H1 (cell line): Measurements from ENCODE around the gene ERCC6. TPM values are rescaled to one million over a fixed set of nuclear protein-coding genes. Genes with fewer than 3 reads are reported as not detected.

Source experiments
- CBX8 ChIP-seq: fragments of 300-800, 300-1000 bp; sonication (generic); IDR thresholded peaks from 2 replicates; pipeline ENCODE4 v1.7.1; 2016; ENCODE audit warnings: low read depth, low read length, borderline replicate concordance
- KDM4A ChIP-seq: IDR thresholded peaks from one replicate; pipeline ENCODE4 v1.7.1; 2012; ENCODE audit warnings: low read depth, mild to moderate bottlenecking, moderate library complexity, low read length, inconsistent platforms; ENCODE audit not compliant: severe bottlenecking
- MAFK ChIP-seq: IDR thresholded peaks from 2 replicates; pipeline ENCODE4 v1.6.1; 2012; ENCODE audit warnings: low read depth, mild to moderate bottlenecking, improper control_type of control experiment, low read length
- POU5F1 ChIP-seq: IDR thresholded peaks from 2 replicates; pipeline ENCODE4 v1.6.1; 2011; ENCODE audit warnings: low read depth, mild to moderate bottlenecking, low read length, moderate library complexity
- SIX5 ChIP-seq: IDR thresholded peaks from 2 replicates; pipeline ENCODE4 v1.6.1; 2011; ENCODE audit warnings: mild to moderate bottlenecking, low read depth, low read length
- TBP ChIP-seq: IDR thresholded peaks from 2 replicates; pipeline ENCODE4 v1.6.1; 2011; ENCODE audit warnings: low read depth, low read length, improper control_type of control experiment
- polyA plus RNA-seq, 7 experiments: library from polyadenylated mRNA; depleted of rRNA in 3 of 7; stranded (reverse) in 5 of 7; unstranded in 2 of 7; fragments of >200 nt in 5 of 7; fragments of 200-250 nt in 2 of 7; gene quantifications; 1 replicate in 5 of 7; 2 replicates in 1 of 7; 4 replicates in 1 of 7; pipeline versions ENCODE4 v1.2.1 to v1.2.3, GENCODE V29; 2011 to 2013; ENCODE audit warnings: missing spikeins in 2 of 7, mixed read lengths in 2 of 7
- total RNA-seq: library from RNA; stranded (reverse); fragmentation: NEBNext Ultra II Directional; extraction: Animal tissue kit (Norgen Biotek cat#: 25700); gene quantifications from 2 replicates; pipeline ENCODE4 v1.2.1, GENCODE V29; 2021

Gene ERCC6
- total and polyA plus RNA-seq, 2 of the 8 experiments (the other 6 are each of a cell fraction or from before 2014, with no cell fraction given), result 4.1 to 11.9 TPM

- TF ChIP-seq CBX8, result no peak
- no peak for TF ChIP-seq TBP
- no peak for TF ChIP-seq KDM4A
- TF ChIP-seq MAFK, result no peak
- TF ChIP-seq SIX5, result no peak
- TF ChIP-seq POU5F1, result no peak
- TF ChIP-seq, all 59 proteins: peak for 0
Observed at GRCh38 chr10:49567810-49568209, 28.9 kb upstream of the ERCC6 start (continued).
